Chondrocyte (in vitro differentiated cells): Measurements from ENCODE around the gene CRYBA4. TPM values are rescaled to one million over a fixed set of nuclear protein-coding genes. Genes with fewer than 3 reads are reported as not detected.

ENCODE experiments used
- DNase-seq: peaks from one replicate; pipeline ENCODE4 v3.0.0; 2021; ENCODE audit warnings: mixed read lengths, low spot score
- H3K27ac Mint-ChIP-seq: one replicate; pipeline ENCODE4 v1.8.0; 2021; ENCODE audit warnings: mild to moderate bottlenecking, moderate library complexity, mixed read lengths; ENCODE audit not compliant: unreplicated experiment
- H3K27me3 Mint-ChIP-seq: 2 replicates; pipeline ENCODE4 v1.8.0; 2021; ENCODE audit warnings: low read depth, mixed read lengths
- H3K36me3 Mint-ChIP-seq: 2 replicates; pipeline ENCODE4 v1.8.0; 2021; ENCODE audit warnings: low read depth, mixed read lengths
- H3K4me1 Mint-ChIP-seq: 2 replicates; pipeline ENCODE4 v1.8.0; 2021; ENCODE audit warnings: low read depth, mild to moderate bottlenecking, mixed read lengths
- H3K4me3 Mint-ChIP-seq: one replicate; pipeline ENCODE4 v1.8.0; 2021; ENCODE audit warnings: mild to moderate bottlenecking, moderate library complexity, mixed read lengths; ENCODE audit not compliant: unreplicated experiment
- H3K9me3 Mint-ChIP-seq: 2 replicates; pipeline ENCODE4 v1.8.0; 2021; ENCODE audit warnings: low read depth, mixed read lengths
- total RNA-seq: library from RNA; stranded (reverse); gene quantifications from 3 replicates; pipeline ENCODE4 v1.2.1, GENCODE V29; 2021
- TF ChIP-seq, protein P1 (sequence below): fragments of 200-600 bp; sonication (generic); IDR thresholded peaks from 2 replicates; pipeline ENCODE4 v1.5.0; 2021; ENCODE audit warnings: antibody characterized with exemption, mild to moderate bottlenecking, moderate library complexity

CRYBA4 gene
- total RNA-seq, 1 donor from 2014 or later: not detected

GRCh38 chr22:26671317-26672059 lies 49.7 kb downstream of the CRYBA4 start:
- Mint-ChIP-seq H3K9me3 (no peaks in the 10 kb centered on the region), H3K36me3 (no peaks in the 10 kb centered on the region), H3K4me3 (no peak overlapping the region), H3K27me3 (no peaks in the 10 kb centered on the region), H3K4me1 (peaks cover 45% of the 10 kb centered on the region), H3K27ac (peak overlapping the region; percentile 97)
- no peak for DNase-seq
- TF ChIP-seq, protein P1, sequence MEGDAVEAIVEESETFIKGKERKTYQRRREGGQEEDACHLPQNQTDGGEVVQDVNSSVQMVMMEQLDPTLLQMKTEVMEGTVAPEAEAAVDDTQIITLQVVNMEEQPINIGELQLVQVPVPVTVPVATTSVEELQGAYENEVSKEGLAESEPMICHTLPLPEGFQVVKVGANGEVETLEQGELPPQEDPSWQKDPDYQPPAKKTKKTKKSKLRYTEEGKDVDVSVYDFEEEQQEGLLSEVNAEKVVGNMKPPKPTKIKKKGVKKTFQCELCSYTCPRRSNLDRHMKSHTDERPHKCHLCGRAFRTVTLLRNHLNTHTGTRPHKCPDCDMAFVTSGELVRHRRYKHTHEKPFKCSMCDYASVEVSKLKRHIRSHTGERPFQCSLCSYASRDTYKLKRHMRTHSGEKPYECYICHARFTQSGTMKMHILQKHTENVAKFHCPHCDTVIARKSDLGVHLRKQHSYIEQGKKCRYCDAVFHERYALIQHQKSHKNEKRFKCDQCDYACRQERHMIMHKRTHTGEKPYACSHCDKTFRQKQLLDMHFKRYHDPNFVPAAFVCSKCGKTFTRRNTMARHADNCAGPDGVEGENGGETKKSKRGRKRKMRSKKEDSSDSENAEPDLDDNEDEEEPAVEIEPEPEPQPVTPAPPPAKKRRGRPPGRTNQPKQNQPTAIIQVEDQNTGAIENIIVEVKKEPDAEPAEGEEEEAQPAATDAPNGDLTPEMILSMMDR: no peak

GRCh38 chr22:26672060-26672471 lies 50.3 kb downstream of the CRYBA4 start:
- peaks cover 45% of the 10 kb centered on the region for H3K4me1 Mint-ChIP-seq

DNA sequence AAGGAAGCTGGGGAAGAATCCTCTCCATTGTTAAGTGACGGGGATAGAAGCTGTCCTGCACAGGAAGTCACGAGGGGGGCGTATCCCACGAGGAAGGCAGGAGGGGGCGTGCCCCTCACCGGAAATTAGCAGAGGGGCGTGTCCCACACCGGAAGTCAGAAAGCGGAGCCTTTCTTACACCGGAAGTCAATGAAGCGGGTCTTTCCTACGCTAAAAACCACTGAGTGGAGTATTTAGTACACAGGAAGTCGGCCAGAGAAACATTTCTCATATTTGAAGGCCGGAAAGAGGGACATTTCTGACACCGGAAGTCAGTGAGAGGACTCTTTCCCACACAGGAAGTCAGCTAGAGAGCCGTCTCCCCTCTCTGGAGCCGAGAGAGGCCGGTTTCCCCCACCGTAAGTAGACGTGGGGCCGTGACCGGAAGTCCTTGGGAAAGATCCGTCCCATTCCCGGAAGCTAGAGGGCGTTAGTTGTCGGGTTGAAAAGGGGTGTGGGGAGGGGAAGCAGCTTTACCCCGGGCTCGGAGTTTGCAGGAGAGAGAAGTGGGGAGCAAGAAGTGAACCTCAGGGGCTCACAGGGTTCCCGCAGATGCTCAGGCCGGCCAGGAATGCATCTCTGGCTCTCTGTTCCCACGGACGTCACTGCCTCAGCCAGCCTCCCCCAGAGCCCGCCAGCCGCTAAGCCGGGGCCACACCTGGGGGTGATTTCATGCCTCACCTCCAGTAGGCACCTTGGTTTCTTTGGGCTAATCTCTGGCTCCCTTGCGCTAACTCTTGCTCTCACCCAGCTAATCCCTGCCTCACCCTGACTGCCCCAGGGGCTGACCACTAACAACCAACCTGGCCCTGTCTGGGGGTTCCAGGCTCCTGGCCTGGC lies 51.1 kb downstream of the CRYBA4 start:
- Mint-ChIP-seq H3K4me3 (peak overlapping the region; percentile 81), H3K27me3 (no peaks in the 10 kb centered on the region), H3K27ac (peak overlapping the region; percentile 97), H3K4me1 (peaks cover 45% of the 10 kb centered on the region), H3K9me3 (no peaks in the 10 kb centered on the region), H3K36me3 (no peaks in the 10 kb centered on the region)
- no peak for DNase-seq
- TF ChIP-seq, protein P1: peak; percentile 82

More at GRCh38 chr22:26672060-26672471, 50.3 kb downstream of the CRYBA4 start:
- DNase-seq: no peak
- H3K4me3 Mint-ChIP-seq: peak overlapping the region; percentile 81
- peak overlapping the region; percentile 97 for H3K27ac Mint-ChIP-seq
- TF ChIP-seq, protein P1: no peak
- H3K9me3 Mint-ChIP-seq: no peaks in the 10 kb centered on the region
- no peaks in the 10 kb centered on the region for H3K36me3 Mint-ChIP-seq
- H3K27me3 Mint-ChIP-seq: no peaks in the 10 kb centered on the region

- no peak for DNase-seq
- TF ChIP-seq, protein P1: no peak
- Mint-ChIP-seq H3K4me3 (peak overlapping the region; percentile 81), H3K9me3 (no peaks in the 10 kb centered on the region), H3K27me3 (no peaks in the 10 kb centered on the region), H3K36me3 (no peaks in the 10 kb centered on the region), H3K27ac (peak overlapping the region; percentile 97), H3K4me1 (peaks cover 48% of the 10 kb centered on the region)
Measured at GRCh38 chr22:26673486-26673885, 51.7 kb downstream of the CRYBA4 start.
